GM19238 (cell line): Measurements from ENCODE around the gene ZCCHC24.
"Not testable (repeated sequence)": the region's sequence is repeated elsewhere in the genome, so short reads cannot be mapped to it uniquely, and the experiment has no call there.

ENCODE experiments used
- DNase-seq: peaks from one replicate; pipeline ENCODE4 v3.0.0; 2011; ENCODE audit warnings: low spot score; ENCODE audit not compliant: insufficient read length

The ZCCHC24 gene

DNA sequence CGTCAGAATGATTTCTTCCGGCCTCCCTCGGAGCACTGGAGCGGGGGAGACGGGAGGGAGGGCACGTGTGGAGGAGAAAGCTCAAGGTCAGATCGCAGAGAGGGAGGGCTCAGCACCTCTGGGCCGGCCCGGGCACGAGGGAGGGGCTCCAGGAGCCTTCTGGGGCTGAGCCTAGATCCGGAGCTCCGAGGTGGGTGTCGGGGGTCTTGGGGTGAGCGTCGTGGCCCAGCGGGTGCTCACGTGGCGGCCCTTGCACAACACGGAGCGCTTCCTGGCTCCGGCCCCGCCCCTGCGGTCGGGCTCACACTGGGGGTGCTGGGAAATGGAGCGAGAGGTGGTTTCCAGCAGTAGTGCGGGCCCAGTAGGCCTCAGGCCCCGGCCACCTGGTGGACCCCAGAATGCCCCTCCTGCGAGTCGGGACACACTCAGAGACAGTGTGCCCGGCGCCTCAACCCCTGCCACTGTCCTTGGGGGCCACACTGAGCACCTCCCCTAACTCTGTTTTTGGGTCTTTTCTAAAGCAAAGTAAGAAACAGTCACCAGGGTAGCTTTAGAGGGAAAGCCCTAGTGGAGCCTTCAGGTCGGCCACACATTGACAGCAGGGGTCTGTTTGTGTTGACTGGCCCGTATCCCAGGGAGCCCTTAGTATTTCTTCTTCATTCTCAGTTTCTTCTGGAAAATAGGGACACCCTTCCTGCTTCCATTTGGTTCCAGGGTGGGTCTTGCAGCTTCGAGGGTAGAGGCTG, 97.4 kb downstream of the ZCCHC24 start:
- peak; percentile 71 for DNase-seq

DNA sequence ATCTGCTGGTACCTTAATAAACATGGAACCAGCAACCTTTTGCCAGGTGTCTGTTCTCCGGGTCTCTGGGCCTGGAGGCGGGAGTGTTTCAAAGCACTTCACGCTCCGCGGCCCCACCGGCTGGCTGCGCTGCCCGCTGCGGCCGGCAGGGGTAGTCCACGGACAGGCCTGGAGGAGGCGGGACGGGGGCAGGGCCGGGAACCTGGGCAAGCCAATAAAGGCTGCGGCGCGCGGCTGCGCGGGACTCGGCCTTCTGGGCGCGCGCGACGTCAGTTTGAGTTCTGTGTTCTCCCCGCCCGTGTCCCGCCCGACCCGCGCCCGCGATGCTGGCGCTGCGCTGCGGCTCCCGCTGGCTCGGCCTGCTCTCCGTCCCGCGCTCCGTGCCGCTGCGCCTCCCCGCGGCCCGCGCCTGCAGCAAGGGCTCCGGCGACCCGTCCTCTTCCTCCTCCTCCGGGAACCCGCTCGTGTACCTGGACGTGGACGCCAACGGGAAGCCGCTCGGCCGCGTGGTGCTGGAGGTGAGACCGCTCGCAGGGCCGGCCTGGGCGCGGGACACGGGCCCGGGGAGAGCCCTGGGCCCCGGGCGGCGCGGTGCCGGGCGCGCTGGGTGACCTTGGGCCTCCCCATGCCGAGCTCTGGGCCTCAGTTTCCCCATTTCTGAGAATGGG, 98.1 kb downstream of the ZCCHC24 start, which contains the start of gene PPIF:
Gene PPIF, plus strand, starts transcription at position 244 of the 668 bp plus-strand sequence. Its CDS starts 80 bp downstream, at position 324.
- peak; percentile 90 for DNase-seq

DNA sequence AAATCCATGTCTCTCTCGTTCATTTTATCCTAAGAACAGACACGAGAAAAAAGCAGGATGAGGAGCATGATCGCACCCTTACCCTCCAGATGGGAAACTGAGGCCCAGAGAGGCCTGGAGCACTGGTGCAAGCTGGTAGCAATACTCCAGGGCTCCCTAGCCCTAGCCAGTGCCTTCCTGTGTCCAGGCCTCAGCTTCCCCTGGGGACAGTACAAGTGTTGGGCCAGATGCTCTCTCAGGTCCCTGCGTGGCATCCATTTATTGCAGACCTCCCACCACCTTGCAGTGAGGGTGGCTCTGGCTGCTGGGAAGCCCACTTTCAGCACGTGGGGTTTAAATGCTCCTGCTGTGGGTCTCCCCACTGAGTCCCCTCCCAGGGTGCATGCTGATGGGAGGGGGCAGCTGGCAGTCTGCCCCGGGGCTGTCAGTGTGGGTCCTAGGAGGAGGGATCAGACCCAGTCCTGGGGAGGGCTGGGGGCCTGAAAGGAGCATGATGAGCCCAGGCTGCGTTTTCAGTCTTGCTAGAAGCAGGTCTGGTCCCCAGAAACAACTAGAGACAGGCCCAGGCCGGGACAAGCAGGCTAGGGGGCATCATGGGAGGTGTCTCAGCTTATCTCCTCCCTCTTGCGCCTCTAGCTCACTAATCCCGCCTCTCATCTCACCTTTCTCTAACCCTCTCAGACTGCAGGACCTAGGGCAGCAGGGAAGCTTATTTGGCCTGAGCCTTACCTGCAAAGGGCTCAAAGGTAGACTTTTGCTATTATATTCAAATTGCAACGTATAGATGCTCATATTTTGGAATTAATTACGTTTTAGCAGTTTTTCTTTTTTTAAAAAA, 98.8 kb downstream of the ZCCHC24 start:
- DNase-seq = no peak

DNA sequence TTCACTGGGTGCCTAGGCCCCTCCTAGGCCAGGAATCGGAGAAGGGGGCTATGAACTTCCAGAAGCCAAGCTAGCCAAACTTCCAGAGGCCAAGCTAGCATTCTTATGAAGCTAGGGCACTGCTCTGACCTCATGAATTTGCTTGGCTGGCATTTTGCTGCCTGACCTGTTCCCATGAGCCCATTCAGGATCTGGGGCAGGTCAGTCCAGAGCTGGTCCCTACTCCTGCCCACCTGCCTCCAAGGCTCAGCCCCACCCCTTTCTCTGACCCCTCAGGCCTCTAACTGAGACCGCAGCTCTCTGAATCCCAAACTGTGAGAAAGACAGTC, 99.4 kb downstream of the ZCCHC24 start:
- no peak for DNase-seq

DNA sequence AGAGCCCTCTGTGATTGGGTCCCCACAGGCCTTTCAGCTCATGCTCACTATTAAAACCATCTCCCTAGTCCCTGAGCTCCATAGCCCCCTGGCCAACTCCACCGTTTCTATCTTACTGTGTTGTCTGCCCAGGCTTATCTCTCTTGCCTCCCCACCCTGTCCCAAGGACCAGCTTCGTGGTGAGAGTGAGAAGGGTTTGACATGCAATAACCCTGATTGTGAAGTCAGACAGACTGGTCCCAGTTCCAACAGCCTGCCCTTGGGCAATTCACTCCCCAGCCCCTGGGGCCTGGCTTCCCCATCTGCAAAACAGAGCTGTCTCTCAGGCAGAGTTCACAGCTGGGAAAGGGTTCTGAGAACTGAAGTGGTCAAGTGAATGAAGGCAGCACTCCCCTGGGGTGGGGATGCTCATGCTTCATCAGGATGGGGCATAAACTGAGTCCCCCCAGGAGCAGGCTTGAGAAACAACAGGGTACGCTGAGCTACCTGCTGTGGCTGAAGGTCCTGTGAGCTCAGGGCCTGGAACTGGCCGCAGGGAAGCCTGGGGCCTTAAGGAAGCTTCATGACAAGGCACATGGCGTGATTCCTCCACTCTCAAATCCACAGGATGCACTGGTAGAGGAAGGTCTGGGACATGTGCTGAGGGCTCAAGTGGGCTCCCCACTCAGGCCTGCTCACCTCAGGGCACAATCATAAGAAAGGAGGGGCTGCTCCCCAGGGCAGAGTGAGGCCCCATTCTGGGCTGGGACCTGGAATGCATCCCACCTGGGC, 100.0 kb downstream of the ZCCHC24 start:
- no peak for DNase-seq

DNA sequence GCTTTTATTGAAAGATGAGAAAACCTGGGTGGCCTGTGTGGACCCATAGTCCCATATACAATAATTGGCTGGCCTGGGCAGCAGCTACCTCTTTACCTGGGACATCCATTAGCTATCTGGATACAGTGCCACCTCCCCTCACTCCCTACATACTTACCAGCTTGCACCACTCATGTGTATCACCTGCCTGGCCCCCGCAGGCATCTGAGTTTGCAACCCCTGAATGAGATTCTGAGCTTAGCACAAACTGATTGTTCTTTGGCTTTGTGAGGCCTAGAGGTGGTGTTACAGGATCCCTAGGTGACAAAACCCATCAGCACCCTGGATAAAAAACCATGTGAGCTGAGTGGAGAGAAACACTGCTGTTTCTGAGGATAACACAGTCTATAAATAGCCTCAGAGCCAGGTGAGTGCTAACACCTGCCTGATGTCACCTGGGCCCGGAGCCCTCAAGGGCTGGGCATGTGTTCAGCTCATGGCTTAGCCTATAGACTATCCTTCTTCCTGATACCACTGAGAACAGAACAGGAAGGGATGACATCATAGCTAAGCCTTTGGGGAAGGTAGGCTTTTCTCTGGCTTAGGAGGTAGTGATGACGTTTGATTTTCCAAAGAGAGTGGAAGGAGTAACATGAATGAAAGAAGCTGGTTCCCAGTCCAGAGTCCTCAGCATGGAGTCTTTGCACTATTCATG, 100.8 kb downstream of the ZCCHC24 start:
- DNase-seq = no peak

DNA sequence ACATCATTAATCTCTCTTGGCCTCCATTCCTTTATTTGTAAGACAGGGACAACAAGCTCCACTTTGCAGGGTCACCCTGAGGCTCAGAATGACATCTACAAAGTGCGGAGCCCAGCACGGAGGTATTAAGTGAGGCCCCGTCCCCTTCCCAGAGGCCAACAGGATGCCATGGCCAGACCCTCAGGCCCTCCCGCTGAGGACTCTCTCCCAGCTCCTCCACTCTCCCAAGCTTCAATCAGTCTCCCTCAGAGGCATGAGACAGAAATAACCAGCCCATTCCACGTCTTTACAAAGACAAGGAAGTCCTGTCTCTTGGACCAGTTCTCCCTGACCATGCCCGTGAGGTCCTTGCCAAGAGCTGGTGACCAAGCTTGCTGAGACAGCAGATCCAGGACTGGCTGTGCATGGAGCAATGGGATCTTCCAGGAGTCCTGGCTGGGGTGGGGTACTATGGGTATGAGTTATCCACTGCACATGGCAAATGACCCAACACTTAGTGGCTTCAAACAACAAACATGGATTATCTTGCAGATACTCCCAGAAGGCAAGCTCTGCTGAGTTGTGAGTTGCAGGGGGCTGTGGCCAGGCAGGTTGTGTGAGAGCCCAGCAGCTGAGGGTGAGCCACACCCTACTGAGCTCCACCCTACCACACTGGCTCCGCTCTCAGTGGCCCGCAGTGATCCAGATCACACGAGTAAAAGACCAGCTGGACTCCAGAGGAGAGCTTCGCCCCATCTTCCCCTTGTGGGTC, 102.4 kb downstream of the ZCCHC24 start:
- no peak for DNase-seq

DNA sequence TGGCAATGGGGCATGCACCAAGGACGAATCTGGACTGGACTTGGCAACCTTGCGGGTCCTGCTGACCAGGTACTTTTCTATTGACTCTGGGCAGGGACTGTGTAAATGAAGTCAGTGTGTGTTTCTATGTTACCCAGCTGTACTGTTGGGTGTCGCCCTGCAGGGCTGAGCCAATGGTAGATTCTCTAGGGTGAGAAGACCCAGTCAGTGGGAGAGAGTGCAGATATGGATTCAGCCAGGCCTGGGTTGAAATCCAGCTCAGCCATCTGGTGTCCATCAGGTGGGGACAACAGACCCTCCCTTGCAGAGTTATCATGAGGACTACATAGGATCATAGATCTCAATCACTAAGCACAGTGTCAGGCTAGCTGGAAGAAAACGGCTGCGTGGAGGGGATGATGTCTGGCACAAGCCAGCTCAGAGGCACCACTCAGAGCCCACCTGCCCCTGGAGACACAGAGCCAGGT, 103.1 kb downstream of the ZCCHC24 start:
- DNase-seq = no peak

DNA sequence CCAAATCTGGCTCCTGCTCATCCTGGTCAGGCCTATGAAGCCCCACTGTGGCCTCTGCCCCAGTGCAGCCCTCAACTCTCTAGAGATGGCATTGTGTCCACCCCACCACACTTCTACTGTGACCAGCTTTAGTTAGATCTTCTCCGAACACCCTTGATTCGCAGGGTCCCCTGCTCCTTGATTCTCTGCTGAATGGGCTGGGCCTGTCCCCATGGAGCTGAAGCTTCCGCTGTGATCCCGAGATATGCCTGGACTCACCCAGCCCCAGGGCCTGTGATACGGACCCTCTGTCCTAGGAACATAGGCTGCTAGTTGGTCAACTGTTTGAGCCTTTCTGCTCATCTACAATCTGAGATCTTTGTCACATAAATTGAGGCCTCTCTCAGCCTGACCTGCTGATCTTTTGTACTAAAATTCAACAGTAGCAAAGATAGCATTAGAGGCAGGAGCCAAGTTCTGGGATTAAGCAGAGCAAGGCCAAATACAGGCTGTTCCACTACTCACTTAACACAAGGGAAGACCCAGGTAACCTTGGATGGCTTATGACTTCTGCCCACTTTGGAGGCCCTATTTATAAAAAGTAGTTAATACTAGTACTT, 104.7 kb downstream of the ZCCHC24 start:
- DNase-seq = no peak

DNA sequence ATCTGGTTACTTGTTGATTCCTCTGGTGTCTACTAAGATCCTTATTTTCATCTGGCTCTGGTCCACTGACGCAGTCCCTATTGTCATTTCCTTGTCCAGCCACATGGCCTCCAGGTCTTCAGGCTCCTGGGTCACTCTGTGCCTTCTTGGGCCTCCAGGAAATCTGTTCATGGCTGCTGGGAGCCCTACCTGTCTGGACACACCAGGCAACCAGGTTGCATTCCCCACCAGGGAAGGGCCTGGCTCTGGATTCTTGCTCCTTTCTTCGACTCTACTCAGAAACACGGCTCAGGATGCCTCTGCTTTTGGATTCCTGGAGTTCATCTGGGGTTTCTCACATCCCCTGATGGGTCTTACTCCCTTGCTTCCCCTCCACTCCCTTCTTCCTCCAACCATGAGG, 106.2 kb downstream of the ZCCHC24 start:
- no peak for DNase-seq

DNA sequence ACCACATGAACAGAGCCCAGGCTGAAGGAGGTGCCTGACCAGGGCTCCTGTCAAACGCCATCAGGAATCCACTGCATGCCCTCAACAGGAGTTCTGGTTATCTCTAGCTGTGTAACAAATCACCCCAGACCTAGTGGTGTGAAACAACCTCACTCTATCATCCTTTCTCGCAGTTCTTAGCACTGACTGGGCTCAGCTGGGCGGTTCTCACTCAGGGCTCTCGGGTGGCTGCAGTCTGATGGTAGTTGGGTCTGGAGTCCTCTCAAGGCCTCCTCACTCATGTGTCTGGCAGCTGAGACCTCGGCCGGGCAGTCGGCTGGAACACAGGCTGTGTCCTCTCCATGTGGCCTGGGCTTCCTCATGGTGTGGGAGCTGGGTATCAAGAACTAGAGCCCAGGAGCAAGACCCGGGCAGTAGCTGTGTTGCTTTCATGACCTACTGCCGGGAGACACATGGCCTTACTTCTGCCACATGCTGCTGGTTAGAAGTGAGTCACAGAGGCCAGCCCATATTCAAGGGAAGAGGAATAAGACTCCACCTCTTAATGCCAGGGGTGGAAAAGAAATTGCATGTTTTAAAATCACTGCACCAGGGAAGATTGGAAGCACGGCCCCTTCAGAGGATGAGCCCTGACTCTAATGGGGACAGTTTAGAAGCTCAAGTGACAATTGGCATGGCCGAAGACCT, 107.5 kb downstream of the ZCCHC24 start:
- not testable (repeated sequence) for DNase-seq

DNA sequence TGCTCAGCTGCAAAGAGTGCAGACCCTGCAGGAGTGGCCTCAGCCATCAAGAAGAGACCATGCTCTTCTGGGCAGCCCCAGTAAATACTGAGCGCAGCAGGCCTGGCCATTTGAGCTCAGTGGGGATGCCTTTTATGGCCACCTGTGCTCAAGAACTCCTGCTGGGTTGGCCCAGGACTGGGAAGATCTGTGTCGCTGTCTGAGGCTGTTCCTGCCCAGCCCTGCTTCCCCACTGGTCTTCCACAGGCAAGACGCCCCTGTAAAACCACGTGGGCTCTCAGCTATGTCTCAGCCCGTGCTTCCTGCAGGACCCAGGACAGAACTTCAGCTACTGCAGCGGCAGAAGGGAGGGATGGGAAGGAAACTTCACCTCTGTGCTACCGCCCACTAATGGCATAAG, 108.7 kb downstream of the ZCCHC24 start:
- no peak for DNase-seq

DNA sequence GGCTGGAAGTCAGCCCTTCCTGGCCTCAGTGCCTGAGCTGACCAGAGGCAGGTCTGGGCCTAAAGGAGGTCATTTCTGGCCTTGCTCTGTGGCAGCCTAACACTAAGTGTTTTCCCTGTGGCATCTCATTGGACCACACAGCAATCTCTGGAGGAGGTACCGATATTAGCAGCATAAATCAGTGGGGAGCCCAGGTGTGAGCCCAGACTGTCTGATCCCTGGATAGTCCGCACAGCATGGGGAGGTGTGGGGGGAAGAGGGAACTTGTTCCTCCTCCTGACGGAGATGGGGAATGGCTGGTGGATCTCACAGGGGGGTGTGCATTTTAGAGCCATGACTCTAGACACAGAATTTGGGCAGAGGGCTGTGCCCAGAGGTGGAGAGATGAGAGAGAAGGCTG, 109.1 kb downstream of the ZCCHC24 start:
- DNase-seq = no peak

DNA sequence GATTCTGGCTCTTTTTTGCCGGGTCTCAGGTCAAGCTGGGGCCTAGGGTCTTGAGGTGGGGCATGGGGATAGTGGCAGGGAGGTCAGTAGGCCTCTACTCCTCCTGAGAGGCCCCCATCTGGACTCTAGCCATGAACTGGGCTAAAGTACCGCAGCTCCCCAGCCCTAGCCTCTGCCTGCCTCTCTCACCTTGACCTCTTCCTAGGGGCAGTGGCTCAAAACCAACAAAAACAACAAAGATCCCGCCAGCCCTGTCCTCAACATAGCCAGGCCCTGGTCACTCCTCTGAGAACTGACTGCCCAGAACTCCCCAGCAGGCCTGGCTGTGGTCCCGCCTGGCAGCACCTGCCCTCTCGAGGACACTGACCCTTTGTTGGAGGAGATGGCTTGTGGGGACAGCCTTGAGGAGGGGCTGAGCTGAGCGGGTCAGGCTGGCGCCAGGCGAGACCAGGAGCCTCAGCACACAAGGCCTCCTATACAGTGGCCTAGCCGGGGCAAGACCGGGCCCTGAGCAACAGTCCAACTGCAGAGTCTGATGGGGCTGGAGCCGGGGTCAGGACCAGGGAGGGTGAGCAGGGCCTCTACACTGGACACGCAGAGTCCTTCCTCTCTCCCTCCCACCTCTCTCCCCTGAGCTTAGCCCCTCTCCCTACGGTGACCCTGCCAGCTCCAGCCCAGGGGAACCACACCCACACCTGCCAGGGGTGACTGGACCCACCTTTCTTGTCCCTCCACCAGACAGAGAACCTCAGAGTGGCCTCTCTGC, 109.8 kb downstream of the ZCCHC24 start:
- DNase-seq = no peak

DNA sequence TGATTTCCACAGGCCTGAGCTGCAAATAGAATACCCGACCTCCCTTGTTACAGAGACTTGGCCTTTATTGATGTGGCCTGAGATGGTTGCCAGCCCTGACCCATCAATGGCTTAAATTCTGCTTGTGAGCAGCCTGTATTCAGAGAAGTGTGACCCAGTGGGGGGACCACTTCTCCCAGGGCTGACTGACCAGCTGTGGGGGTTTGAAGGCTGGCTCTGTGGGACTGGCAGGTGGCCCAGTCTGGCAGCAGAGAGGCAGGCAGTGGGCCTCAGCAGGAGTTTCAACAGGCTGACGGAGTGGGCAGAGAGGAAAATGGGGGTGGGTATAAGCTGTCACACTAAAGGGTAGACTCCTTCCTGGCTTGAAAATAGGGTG, 110.3 kb downstream of the ZCCHC24 start:
- DNase-seq = no peak

DNA sequence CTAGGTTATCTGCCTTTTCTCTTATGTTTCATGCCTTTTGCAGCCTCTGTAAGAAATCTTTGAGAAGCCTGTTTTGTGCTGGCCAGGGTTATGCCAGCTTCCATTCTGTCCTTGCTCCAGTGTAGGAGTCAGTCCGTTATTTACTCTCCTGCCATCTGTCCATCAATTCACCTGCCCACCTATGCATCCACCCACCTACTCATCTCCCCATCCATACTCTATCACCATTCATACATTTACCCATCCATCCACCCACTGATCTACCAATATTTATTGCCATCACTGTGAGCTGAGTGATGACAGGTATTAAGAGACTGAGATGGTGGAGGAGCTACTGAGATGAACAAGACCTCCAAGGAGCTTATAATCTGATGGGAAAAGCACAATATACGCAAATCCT, 110.9 kb downstream of the ZCCHC24 start:
- DNase-seq = no peak

DNA sequence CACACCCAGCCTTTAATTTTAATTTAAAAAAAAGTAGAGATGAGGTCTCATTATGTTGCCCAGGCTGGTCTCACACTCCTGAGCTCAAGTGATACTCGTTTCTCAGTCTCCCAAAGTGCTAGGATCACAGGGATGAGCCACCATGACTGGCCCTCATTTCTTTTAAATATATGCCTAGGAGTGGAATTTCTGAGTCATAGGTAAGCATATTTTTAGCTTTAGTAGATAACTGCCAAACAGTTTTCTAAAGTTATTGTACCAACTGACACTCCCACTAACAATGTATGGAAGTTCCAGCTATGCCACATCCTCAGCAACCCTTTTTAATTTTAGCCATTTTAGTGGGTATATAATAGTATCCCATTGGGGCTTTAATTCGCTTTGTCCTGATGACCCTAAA, 111.9 kb downstream of the ZCCHC24 start:
- no peak for DNase-seq

DNA sequence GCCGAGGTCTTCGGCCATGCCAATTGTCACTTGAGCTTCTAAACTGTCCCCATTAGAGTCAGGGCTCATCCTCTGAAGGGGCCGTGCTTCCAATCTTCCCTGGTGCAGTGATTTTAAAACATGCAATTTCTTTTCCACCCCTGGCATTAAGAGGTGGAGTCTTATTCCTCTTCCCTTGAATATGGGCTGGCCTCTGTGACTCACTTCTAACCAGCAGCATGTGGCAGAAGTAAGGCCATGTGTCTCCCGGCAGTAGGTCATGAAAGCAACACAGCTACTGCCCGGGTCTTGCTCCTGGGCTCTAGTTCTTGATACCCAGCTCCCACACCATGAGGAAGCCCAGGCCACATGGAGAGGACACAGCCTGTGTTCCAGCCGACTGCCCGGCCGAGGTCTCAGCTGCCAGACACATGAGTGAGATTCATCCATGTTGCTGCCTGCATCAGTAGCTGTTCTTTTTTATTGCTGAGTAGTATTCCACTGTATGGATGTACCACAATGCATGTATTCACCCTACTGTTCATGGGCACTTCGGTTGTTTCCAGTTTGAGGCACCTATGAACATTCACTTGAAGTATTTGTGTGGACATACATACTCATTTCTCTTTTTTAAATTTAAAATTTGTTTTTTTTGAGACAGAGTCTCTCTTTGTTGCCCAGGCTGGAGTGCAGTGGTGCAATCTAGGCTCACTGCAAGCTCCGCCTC, 112.7 kb downstream of the ZCCHC24 start:
- DNase-seq = not testable (repeated sequence)
